Endothelial cell (in vitro differentiated cells): ENCODE measurements around the gene CFAP99. TPM values are rescaled to one million over a fixed set of nuclear protein-coding genes. Genes with fewer than 3 reads are reported as not detected.

ENCODE experiments used
- DNase-seq: peaks from one replicate; pipeline ENCODE4 v3.0.0; 2021; ENCODE audit warnings: low spot score
- H3K27ac Mint-ChIP-seq: one replicate; pipeline ENCODE4 v1.8.0; 2021; ENCODE audit warnings: mixed read lengths, inconsistent platforms; ENCODE audit not compliant: unreplicated experiment
- H3K27me3 Mint-ChIP-seq: one replicate; pipeline ENCODE4 v1.8.0; 2021; ENCODE audit warnings: mild to moderate bottlenecking, moderate library complexity, mixed read lengths, inconsistent platforms; ENCODE audit not compliant: unreplicated experiment
- H3K36me3 Mint-ChIP-seq: one replicate; pipeline ENCODE4 v1.8.0; 2021; ENCODE audit warnings: mild to moderate bottlenecking, low read depth, mixed read lengths, inconsistent platforms; ENCODE audit not compliant: unreplicated experiment
- H3K4me1 Mint-ChIP-seq: one replicate; pipeline ENCODE4 v1.8.0; 2021; ENCODE audit warnings: mild to moderate bottlenecking, mixed read lengths, inconsistent platforms; ENCODE audit not compliant: unreplicated experiment
- H3K4me3 Mint-ChIP-seq: one replicate; pipeline ENCODE4 v1.8.0; 2021; ENCODE audit warnings: mild to moderate bottlenecking, mixed read lengths, inconsistent platforms; ENCODE audit not compliant: unreplicated experiment
- H3K9me3 Mint-ChIP-seq: one replicate; pipeline ENCODE4 v1.8.0; 2021; ENCODE audit warnings: mixed read lengths, inconsistent platforms; ENCODE audit not compliant: unreplicated experiment
- total RNA-seq: library from RNA; stranded (reverse); fragmentation: NEBNext Ultra II Directional; extraction: Animal tissue kit (Norgen Biotek cat#: 25700); gene quantifications from one replicate; pipeline ENCODE4 v1.2.1, GENCODE V29; 2021; ENCODE audit not compliant: unreplicated experiment
- TF ChIP-seq, protein P1 (sequence below): fragments of 200-600 bp; sonication (generic); IDR thresholded peaks from one replicate; pipeline ENCODE4 v1.5.0; 2021; ENCODE audit warnings: antibody characterized with exemption; ENCODE audit not compliant: unreplicated experiment

The CFAP99 gene
- total RNA-seq, 1 donor from 2014 or later: not detected

DNA sequence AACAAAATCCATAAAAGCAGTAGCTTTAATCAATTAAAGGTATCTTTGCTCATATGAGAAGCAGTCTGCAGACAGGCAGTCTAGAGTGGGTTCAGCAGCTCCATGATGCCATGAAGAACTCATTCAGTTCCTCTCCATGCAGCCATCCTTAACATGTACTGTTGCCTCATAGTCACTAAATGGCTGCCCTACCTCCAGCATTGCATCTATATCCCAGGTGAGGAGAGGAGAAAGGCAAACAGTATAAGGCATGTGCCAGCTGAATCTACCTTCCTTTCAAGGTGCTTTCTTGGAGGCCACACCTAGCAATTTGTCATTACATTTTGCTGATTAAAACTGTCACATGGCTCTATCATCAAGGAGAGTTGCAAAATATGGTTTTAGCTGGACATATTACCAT lies 13.2 kb downstream of the CFAP99 start:
- Mint-ChIP-seq H3K27ac (no peak overlapping the region), H3K27me3 (peaks cover 7% of the 10 kb centered on the region), H3K4me1 (no peaks in the 10 kb centered on the region), H3K9me3 (no peaks in the 10 kb centered on the region), H3K36me3 (peaks cover 3% of the 10 kb centered on the region), H3K4me3 (no peak overlapping the region)
- TF ChIP-seq, protein P1, sequence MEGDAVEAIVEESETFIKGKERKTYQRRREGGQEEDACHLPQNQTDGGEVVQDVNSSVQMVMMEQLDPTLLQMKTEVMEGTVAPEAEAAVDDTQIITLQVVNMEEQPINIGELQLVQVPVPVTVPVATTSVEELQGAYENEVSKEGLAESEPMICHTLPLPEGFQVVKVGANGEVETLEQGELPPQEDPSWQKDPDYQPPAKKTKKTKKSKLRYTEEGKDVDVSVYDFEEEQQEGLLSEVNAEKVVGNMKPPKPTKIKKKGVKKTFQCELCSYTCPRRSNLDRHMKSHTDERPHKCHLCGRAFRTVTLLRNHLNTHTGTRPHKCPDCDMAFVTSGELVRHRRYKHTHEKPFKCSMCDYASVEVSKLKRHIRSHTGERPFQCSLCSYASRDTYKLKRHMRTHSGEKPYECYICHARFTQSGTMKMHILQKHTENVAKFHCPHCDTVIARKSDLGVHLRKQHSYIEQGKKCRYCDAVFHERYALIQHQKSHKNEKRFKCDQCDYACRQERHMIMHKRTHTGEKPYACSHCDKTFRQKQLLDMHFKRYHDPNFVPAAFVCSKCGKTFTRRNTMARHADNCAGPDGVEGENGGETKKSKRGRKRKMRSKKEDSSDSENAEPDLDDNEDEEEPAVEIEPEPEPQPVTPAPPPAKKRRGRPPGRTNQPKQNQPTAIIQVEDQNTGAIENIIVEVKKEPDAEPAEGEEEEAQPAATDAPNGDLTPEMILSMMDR: no peak
- DNase-seq: no peak

DNA sequence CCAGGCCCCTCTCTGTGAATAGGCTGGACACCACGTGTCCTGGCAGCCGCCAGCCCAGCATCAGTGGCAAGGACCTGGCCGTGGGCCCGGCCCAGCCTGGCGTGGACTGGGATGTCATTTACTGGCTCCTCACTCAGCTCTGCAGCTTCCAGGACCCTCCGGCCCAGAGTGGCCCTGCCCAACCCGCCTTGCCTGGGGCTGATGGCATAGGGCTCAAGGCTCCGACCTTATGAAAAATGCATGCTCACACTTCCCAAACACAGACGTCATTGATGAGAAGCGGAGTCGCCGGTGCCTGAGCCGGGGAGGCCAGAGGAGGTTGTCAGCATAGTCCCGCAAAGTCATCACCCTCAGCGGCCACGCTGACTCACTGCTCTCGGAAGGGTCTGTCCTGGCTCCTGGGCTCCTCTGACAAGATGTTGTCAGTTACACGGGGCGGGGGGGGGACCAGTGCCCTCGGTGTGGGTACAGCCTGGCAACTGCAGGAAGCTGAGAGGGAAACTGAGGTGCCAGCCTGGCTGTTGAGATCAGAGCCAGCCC lies 14.3 kb downstream of the CFAP99 start:
- no peak for DNase-seq
- peaks cover 3% of the 10 kb centered on the region for H3K36me3 Mint-ChIP-seq
- no peak overlapping the region for H3K27ac Mint-ChIP-seq
- H3K27me3 Mint-ChIP-seq: peaks cover 7% of the 10 kb centered on the region
- no peaks in the 10 kb centered on the region for H3K9me3 Mint-ChIP-seq
- H3K4me1 Mint-ChIP-seq: no peaks in the 10 kb centered on the region
- TF ChIP-seq, protein P1: no peak
- no peak overlapping the region for H3K4me3 Mint-ChIP-seq

DNA sequence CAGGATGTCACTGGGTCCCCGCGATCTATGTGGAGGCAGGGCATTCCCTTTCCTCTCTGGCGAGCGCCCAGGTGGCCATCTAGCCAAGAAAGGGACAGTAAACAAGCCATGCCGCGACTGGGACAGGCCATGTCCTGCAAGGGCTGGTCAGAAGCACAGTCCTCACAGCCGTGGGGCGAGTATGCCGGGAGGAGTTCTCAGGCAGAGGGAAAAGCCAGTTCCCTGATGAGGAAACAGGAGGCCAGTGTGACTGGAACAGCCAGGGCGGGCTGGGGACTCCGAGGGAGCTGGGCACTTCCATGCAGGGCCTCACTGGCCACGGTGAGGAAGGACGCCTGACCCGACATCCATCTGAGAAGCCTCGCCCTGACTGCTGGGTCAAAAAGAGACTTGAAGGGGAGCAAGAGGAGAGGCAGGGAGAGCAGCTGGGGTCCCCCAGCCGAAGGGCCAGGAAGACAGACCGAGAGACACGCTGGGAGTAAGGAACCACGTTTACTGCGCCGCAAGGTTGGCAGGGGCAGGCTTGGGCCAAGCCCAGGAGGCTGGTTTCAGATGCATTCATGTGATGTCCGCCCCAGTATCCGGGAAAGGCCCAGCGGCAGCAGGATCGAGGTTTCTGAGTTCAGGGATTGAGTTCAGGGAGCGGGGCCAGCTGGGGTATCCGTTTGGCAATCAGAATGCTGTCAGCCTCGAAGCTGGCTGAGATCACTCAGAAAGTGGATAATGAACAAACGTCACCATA lies 15.0 kb downstream of the CFAP99 start:
- peaks cover 3% of the 10 kb centered on the region for H3K36me3 Mint-ChIP-seq
- H3K4me1 Mint-ChIP-seq: no peaks in the 10 kb centered on the region
- no peak for DNase-seq
- no peak overlapping the region for H3K27ac Mint-ChIP-seq
- peaks cover 5% of the 10 kb centered on the region for H3K27me3 Mint-ChIP-seq
- no peak overlapping the region for H3K4me3 Mint-ChIP-seq
- TF ChIP-seq, protein P1: no peak
- H3K9me3 Mint-ChIP-seq: no peaks in the 10 kb centered on the region

DNA sequence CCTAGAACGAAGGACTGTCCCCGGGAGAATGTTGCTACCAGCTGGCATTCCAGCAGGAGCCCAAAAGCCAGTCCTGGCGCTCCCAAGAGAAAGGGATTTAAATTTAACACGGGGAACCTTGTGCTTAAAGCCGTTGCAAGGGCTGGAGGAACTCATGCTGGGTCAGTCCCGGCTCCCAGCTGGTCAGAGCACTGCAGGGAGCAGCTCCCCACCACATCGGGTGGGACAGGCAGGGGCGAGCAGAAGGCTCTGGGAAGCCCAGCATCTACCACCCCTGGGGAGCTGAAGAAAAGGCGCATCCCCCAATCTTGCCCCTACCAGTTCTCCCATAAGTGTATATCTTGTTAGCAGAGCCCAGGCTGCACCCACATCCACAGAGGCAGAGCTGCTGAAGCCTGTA lies 15.7 kb downstream of the CFAP99 start:
- no peak for DNase-seq
- H3K27me3 Mint-ChIP-seq: peaks cover 3% of the 10 kb centered on the region
- H3K4me1 Mint-ChIP-seq: no peaks in the 10 kb centered on the region
- no peak overlapping the region for H3K27ac Mint-ChIP-seq
- TF ChIP-seq, protein P1: no peak
- no peaks in the 10 kb centered on the region for H3K36me3 Mint-ChIP-seq
- no peak overlapping the region for H3K4me3 Mint-ChIP-seq
- no peaks in the 10 kb centered on the region for H3K9me3 Mint-ChIP-seq

DNA sequence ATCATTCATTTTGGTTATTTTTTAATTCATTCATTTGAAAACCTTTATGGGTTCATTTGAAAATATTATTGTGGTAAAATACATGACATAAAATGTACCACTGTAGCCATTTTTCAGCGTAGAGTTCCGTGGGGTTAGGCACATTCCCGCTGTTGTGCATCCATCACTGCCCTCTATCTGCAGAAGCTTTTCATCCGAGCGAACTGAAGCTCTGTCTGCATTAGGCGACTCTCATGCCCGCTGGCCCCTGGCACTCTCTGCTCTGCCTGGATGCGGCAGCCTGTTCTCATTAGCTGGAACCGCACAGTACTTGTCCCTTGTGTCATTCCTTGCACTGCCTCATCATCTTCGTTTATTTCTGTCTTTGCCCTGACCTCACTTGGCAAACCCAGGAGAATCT lies 17.5 kb downstream of the CFAP99 start:
- H3K27ac Mint-ChIP-seq: no peak overlapping the region
- no peaks in the 10 kb centered on the region for H3K9me3 Mint-ChIP-seq
- no peak overlapping the region for H3K4me3 Mint-ChIP-seq
- H3K4me1 Mint-ChIP-seq: no peaks in the 10 kb centered on the region
- no peak for DNase-seq
- TF ChIP-seq, protein P1: no peak
- peaks cover 3% of the 10 kb centered on the region for H3K27me3 Mint-ChIP-seq
- H3K36me3 Mint-ChIP-seq: no peaks in the 10 kb centered on the region
